ENCODE measurements around the gene HAUS5.
A peak's percentile ranks its signal among the peaks of the same experiment; 100 is the strongest.
"Not testable (repeated sequence)": the region's sequence is repeated elsewhere in the genome, so short reads cannot be mapped to it uniquely, and the experiment has no call there.

Gene HAUS5

GRCh38 chr19:35644206-35644986 is 31.9 kb downstream of the HAUS5 start:
- Mint-ChIP-seq H3K9me3 (no peaks in the 10 kb centered on the region), H3K4me1 (peaks cover 51% of the 10 kb centered on the region)
- peak; percentile 89 for ATAC-seq

DNA sequence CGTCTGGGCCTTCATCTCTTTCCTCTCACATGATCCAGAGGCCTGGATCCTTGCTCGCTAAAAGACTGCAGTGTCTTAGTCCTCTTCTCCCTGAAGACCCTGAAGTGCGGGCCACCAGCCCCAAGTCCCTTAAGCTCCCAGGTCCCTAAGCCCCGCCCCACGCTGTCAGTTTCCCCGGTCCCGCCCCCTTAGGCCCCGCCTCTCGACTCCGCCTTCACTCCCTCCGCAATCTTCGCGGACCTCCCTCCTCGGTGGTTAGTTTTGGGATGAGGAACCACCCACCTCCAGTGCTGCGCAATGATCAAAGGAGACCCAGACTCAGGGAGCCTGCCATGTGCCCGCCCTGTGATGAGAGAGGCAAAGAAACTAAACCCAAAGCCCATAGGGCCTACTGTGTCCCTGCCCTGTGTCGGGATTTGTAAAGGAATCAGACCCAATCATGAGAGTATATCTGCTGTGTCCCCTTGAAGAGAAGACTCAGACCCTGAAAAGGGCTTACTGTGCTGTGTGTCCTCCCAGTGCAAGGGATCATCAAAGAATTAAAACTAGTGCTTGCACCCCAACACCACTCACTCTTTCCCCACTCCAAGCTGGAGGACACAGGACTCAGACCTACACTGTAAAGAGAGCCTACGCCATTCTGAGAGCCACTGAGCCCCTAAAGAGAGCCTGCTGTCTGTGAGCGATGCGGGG is 32.6 kb downstream of the HAUS5 start:
- no peak for ATAC-seq
- Mint-ChIP-seq H3K36me3 (peaks cover 12% of the 10 kb centered on the region), H3K4me1 (peaks cover 45% of the 10 kb centered on the region), H3K4me3 (peak overlapping the region; percentile 77), H3K27ac (peak overlapping the region; percentile 60), H3K9me3 (no peaks in the 10 kb centered on the region)
- DNase-seq (ENCODE audit: low spot score in 2 of 2): peak; percentile 56 to 87

More at GRCh38 chr19:35644206-35644986, 31.9 kb downstream of the HAUS5 start:
- DNase-seq (ENCODE audit: low spot score in 2 of 2): peak; percentile 87 to 95
- Mint-ChIP-seq H3K36me3 (peaks cover 5% of the 10 kb centered on the region), H3K4me3 (peak overlapping the region; percentile 77), H3K27ac (peak overlapping the region; percentile 60)

GRCh38 chr19:35645680-35646511 is 33.4 kb downstream of the HAUS5 start:
- H3K27ac Mint-ChIP-seq: peak overlapping the region; percentile 60
- DNase-seq (ENCODE audit: low spot score in 2 of 2) (no peak), ATAC-seq (no peak)
- H3K4me1 Mint-ChIP-seq: peaks cover 46% of the 10 kb centered on the region
- no peaks in the 10 kb centered on the region for H3K9me3 Mint-ChIP-seq
- peaks cover 20% of the 10 kb centered on the region for H3K36me3 Mint-ChIP-seq
- H3K4me3 Mint-ChIP-seq: peak overlapping the region; percentile 77

GRCh38 chr19:35648017-35648961 is 35.8 kb downstream of the HAUS5 start, which contains the start of gene COX6B1:
TSS of gene COX6B1 (plus strand) at chr19:35648323. CDS start at chr19:35651244, 2,921 bp downstream.
- Mint-ChIP-seq H3K36me3 (peaks cover 44% of the 10 kb centered on the region), H3K4me3 (peak within 1 kb of the TSS; percentile 93)
- peak; percentile 74 to 91 for DNase-seq (ENCODE audit: low spot score in 2 of 2)

GRCh38 chr19:35650581-35650980 is 38.0 kb downstream of the HAUS5 start:
- no peak for ATAC-seq
- no peak overlapping the region for H3K4me3 Mint-ChIP-seq

More at GRCh38 chr19:35648017-35648961, 35.8 kb downstream of the HAUS5 start, which contains the start of gene COX6B1:
- peak; percentile 82 for ATAC-seq
- H3K27ac Mint-ChIP-seq: peak within 1 kb of the TSS; percentile 94
- no peaks in the 10 kb centered on the region for H3K9me3 Mint-ChIP-seq
- H3K4me1 Mint-ChIP-seq: peaks cover 39% of the 10 kb centered on the region

DNA sequence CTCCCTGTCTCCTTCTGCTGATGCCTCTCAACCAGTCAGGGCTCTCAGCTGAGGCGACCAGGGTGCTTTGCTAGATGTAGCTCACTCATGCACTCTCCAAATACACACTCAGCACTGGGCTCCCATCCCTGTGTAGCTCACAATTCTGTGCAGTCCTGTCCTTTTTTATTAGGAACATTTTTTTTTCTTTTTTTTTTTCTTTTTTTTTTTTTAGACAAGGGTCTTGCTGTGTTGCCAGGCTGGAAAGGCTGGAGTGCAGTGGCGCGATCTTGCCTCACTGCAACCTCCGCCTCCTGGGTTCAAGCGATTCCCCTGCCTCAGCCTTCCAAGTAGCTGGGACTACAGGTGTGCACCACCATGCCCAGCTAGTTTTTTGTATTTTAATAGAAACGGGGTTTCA is 42.3 kb downstream of the HAUS5 start:
- peak overlapping the region; percentile 20 for H3K27ac Mint-ChIP-seq
- ATAC-seq; DNase-seq (ENCODE audit: low spot score in 2 of 2); H3K9me3 Mint-ChIP-seq; H3K4me3 Mint-ChIP-seq: not testable (repeated sequence)
- peaks cover 100% of the 10 kb centered on the region for H3K36me3 Mint-ChIP-seq
- peaks cover 21% of the 10 kb centered on the region for H3K4me1 Mint-ChIP-seq

More at GRCh38 chr19:35650581-35650980, 38.0 kb downstream of the HAUS5 start:
- no peaks in the 10 kb centered on the region for H3K9me3 Mint-ChIP-seq
- no peak for DNase-seq (ENCODE audit: low spot score in 2 of 2)
- peaks cover 67% of the 10 kb centered on the region for H3K36me3 Mint-ChIP-seq
- H3K4me1 Mint-ChIP-seq: peaks cover 28% of the 10 kb centered on the region
- no peak overlapping the region for H3K27ac Mint-ChIP-seq

DNA sequence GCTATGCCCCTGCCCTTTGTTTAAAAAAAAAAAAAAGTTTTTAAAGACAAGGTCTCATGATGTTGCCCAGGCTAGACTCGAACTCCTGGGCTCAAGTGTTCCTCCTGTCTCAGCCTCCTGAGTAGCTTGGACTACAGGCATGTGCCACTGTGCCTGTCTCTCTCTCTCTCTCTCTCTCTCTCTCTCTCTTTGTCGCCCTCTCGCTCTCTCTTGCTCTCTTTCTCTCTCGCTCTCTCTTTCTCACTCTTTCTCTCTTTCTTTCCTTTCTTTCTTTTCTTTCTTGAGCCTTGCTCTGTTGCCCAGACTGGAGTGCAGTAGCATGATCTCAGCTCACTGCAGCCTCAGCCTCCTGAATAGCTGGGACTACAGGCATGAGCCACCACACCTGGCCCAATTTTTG is 43.1 kb downstream of the HAUS5 start:
- Mint-ChIP-seq H3K4me3 (no peak overlapping the region), H3K9me3 (no peaks in the 10 kb centered on the region), H3K4me1 (peaks cover 21% of the 10 kb centered on the region), H3K36me3 (peaks cover 100% of the 10 kb centered on the region), H3K27ac (peak overlapping the region; percentile 20)
- DNase-seq (ENCODE audit: low spot score in 2 of 2) (no peak), ATAC-seq (no peak)

GRCh38 chr19:35656700-35657099 is 44.2 kb downstream of the HAUS5 start:
- Mint-ChIP-seq H3K9me3 (no peaks in the 10 kb centered on the region), H3K27ac (no peak overlapping the region), H3K4me1 (peaks cover 12% of the 10 kb centered on the region), H3K36me3 (peaks cover 100% of the 10 kb centered on the region), H3K4me3 (no peak overlapping the region)
- ATAC-seq (no peak), DNase-seq (ENCODE audit: low spot score in 2 of 2) (no peak)

- H3K4me1 Mint-ChIP-seq: peaks cover 9% of the 10 kb centered on the region
- H3K36me3 Mint-ChIP-seq: peaks cover 100% of the 10 kb centered on the region
Measured at GRCh38 chr19:35657904-35658700, 45.6 kb downstream of the HAUS5 start.

GRCh38 chr19:35661995-35662340 is 49.4 kb downstream of the HAUS5 start:
- Mint-ChIP-seq H3K4me3 (no peak overlapping the region), H3K9me3 (no peaks in the 10 kb centered on the region), H3K36me3 (peaks cover 79% of the 10 kb centered on the region), H3K4me1 (no peaks in the 10 kb centered on the region), H3K27ac (no peak overlapping the region)
- DNase-seq (ENCODE audit: low spot score in 2 of 2) (no peak), ATAC-seq (no peak)

More at GRCh38 chr19:35657904-35658700, 45.6 kb downstream of the HAUS5 start:
- Mint-ChIP-seq H3K4me3 (no peak overlapping the region), H3K27ac (no peak overlapping the region), H3K9me3 (no peaks in the 10 kb centered on the region)
- ATAC-seq (peak; percentile 49), DNase-seq (ENCODE audit: low spot score in 2 of 2) (no peak)

- no peak overlapping the region for H3K4me3 Mint-ChIP-seq
- DNase-seq (ENCODE audit: low spot score in 2 of 2) (no peak), ATAC-seq (no peak)
- H3K4me1 Mint-ChIP-seq: no peaks in the 10 kb centered on the region
- H3K36me3 Mint-ChIP-seq: peaks cover 58% of the 10 kb centered on the region
- H3K9me3 Mint-ChIP-seq: no peaks in the 10 kb centered on the region
- H3K27ac Mint-ChIP-seq: no peak overlapping the region
Measured at GRCh38 chr19:35663981-35664380, 51.4 kb downstream of the HAUS5 start.

DNA sequence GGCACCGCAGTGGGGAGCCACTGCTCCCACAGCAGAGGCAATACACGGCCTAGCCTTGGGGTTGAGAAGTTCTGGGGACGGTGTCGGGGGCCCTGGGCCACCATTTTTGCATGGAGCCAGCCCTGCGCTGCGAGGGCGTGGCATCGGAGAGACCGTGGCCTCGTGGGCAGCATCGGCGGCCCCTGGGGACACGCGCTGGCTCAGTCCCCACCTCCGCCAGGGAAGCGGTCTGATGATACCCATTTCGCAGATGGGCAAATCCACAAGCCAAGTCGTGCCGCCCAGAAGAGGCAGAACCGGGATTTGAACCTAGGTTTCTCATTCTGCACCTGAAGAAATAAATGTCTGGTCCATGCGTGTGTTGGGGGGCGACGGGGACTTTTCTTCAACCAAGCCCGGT is 52.6 kb downstream of the HAUS5 start:
- H3K27ac Mint-ChIP-seq: no peak overlapping the region
- peaks cover 51% of the 10 kb centered on the region for H3K36me3 Mint-ChIP-seq
- DNase-seq (ENCODE audit: low spot score in 2 of 2): no peak
- peaks cover 6% of the 10 kb centered on the region for H3K4me1 Mint-ChIP-seq
- H3K9me3 Mint-ChIP-seq: no peaks in the 10 kb centered on the region
- no peak overlapping the region for H3K4me3 Mint-ChIP-seq
- no peak for ATAC-seq

- Mint-ChIP-seq H3K4me3 (no peak overlapping the region), H3K27ac (no peak overlapping the region), H3K9me3 (no peaks in the 10 kb centered on the region), H3K36me3 (peaks cover 48% of the 10 kb centered on the region), H3K4me1 (peaks cover 6% of the 10 kb centered on the region)
- DNase-seq (ENCODE audit: low spot score in 2 of 2) (no peak), ATAC-seq (no peak)
Measured at GRCh38 chr19:35665604-35666003, 53.1 kb downstream of the HAUS5 start.
